NCI-H1930 (cell line): ENCODE results near the gene ZFP14.
"Not testable (repeated sequence)": the region's sequence is repeated elsewhere in the genome, so short reads cannot be mapped to it uniquely, and the experiment has no call there.

Experiments used
- DNase-seq, 2 experiments: peaks; one replicate each; lab custom pipeline; 2025; lab: John Stamatoyannopoulos, UW

The ZFP14 gene

DNA sequence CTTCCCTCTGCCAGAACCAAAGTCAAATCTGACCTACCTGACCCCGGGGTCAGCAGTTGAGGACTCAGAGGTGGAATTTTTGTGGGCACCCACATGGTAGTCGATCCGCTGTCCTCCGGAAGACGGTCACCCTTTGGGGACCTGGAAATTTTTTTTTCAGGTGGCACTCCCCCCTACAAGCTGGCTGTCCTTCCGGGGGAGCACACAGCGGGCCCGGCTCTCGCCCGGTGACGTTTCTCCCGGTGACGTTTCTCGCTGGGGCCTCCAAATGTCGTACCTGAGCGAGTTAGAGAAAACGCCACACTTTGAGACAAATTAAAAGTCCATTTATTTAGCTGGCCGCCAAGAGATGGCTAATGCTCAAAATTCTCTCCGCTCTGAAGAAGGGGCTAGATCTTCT is 48.8 kb downstream of the ZFP14 start:
- DNase-seq = no peak

DNA sequence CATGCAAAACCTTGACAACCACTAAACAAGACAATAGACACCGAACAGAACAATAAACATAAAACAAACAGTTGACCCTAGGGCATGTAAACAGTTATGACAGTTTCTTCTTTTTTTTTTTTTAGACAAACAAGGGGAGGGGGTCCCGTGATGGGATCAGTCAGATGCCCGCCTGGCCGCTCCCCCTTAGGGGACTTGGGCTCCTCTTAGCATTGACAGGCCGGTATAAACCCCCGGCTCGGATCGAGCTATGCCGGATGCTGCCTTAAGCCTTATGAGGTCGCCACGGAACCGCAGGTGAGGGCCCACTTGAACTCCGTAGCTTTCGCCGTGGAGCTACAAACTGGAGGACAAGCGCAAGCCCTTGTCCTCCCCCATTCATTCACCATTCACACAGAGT is 49.5 kb downstream of the ZFP14 start:
- not testable (repeated sequence) for DNase-seq

DNA sequence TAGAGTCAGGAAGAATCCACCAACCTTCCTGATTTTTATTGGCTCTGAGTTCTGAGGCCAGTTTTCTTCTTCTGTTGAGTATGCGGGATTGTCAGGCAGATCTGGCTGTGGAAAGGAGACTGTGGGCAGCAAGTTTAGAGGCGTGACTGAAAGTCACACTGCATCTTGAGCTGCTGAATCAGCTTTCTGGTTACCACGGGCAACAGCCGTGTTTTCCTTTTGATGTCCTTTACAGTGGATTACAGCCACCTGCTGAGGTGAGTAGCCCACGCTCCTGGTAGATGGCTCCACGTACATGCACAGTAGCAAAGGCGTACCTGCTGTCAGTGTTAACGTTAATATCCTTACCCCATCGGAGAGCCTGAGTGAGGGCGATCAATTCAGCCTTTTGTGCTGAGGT is 52.4 kb downstream of the ZFP14 start:
- not testable (repeated sequence) for DNase-seq

DNA sequence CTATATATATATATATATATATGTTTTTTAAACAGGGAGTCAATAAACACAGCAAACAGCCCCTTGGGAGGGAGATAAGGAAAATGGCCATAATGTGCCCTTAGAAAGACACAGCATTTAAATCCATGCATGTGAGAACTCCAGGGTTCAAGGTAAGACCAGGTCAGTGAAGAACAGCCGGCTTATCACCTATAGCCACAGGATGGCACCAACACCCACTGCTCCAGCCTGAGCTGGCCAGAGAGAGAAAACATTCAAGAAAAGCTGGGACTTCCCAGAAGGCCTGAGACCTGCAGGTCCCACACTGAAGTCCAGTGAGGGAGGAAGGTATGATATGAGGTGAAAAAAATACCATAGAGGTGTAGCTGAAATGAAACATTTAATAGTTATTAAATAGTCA is 63.8 kb downstream of the ZFP14 start:
- not testable (repeated sequence) for DNase-seq

DNA sequence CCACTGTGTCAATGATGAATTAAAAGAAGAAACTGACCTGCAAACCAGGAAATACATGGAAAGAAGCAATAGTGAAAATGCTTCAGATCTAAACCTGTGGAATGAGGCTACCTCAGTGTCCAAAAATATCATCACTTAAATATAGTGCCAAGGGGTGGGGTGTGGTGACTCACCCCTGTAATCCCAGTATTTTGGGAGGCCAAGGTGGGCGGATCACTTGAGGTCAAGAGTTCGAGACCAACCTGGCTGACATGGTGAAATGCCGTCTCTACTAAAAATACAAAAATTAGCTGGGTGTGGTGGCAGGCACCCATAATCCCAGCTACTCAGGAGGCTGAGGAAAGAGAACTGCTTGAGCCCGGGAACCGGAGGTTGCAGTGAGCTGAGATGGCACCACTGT is 64.9 kb downstream of the ZFP14 start:
- DNase-seq = not testable (repeated sequence)

DNA sequence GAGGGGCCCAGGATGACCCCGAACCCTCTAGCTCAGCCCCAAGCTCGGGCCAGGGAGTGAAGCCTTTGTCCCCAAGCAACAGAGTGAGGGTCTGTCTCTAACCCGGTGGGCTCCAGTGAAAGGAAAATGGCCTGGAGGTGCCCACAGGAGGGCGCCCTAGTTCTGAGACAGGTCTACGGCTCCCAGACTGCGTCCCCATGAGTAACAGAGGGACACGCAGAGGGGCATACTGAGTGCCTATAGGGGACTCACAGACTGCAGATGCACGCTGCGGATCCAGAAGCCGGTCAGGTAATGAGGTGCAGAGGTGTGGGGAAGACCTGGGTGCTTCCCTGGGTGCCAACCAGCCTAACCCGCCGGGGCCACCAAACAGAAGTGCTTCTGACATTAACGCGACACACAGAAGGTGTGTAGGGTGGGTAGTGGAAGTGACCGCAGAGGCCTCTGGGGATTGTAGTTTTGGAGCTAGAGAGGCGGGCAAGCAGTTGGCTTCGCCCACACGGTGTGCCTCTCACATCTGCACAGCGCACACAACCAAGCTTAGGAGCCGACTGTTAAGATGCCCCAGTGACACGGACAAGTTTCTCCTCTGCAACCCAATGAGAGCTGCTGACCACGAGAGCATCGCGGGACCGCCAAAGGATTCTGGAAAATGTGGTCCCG is 67.8 kb downstream of the ZFP14 start:
- DNase-seq = not testable (repeated sequence)

DNA sequence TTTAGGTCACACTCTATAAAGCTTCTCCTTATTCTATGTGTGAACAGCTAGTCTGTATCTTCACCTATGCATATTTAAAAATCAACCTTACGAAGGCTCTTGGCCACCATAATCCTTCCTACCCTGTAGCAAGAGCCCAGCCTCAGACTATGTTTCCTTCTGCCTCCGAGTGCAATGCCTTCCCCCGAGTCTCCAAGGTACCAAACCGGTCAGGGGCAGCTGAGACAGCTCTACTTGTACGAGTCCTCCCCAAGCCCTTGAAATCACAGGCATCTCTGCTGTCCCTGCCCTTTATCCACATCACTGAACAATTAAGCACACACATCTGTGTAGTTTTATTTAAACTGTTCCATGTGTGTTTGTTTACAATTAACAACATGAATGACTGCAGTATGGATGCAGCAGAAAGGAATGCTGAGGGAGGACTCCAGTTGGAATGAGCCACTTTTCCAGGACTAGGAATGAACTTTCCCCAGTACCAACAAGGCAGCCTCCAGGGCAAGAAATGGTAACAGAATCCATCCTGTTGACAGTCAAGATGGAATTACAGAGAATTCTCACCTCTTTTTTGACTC is 68.5 kb downstream of the ZFP14 start:
- not testable (repeated sequence) for DNase-seq

DNA sequence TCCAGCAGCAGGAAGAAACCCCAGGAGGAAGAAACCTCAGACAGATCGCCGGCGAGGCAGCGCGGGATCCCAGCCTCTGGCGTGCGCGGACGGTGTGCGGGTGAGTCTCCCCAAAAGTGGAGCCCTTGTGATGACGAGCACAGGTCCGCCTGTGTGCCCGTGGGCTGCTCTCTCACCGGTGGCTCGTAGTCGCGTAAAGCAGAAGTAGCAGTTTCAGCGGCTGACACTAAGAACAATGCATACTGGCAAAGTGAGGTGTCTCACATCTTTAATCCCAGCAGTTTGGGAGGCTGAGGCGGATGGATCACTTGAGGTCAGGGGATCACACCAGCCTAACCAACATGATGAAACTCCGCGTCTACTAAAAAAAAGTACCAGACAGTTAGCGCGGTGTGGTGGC is 69.2 kb downstream of the ZFP14 start:
- DNase-seq = not testable (repeated sequence)

DNA sequence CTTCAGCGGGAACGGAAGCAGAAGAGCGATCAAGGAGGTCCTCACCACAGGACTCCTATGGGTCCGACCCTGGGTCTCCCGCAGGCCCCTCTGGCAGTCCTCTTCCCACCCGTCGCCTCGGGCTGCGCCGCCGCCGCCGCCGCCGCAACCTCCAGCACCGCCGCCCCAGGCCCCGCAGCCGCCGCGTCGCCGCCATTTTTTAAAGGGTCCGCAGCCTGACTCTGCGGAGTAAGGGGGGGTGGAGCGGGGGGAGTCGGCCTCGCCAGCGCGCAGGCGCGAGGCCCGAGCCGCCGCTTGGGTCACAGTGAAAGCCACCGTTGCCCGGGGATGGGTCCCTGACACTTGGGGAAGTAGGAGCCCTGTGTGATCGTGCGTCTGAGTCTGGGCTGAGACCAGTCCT is 69.7 kb downstream of the ZFP14 start:
- not testable (repeated sequence) for DNase-seq

DNA sequence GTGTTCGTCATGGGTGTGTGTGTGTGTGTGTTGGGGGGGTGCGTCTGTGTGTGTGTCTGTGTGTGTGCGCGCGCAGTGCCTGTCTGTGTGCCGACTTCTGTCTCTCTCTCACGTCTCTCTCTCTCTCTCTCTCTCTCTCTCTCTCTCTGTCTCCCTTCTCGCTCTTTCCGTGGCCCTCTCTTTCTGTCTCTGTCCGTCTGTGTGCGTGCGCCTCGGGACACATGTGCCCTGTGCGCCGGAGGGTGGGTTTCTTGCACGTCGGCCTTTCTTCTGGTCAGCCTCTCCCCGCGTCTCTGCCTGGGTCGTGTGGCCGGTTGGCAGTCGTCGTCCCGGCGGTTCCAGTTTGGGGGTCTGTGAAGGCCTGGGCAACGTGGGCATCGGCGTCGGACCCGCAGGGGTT is 86.7 kb downstream of the ZFP14 start:
- DNase-seq = not testable (repeated sequence)
